Body of pancreas (tissue), 4 donors: ENCODE data around the gene ZBTB38.

ENCODE experiments used
- CTCF ChIP-seq, 7 experiments: fragments of 450-650 bp in 4 of 7; fragments of 200-600 bp in 3 of 7; sonication (generic) in 3 of 7; IDR thresholded peaks; one replicate each; pipeline ENCODE4 v1.5.1; 2016 to 2019; ENCODE audit warnings: antibody characterized with exemption in 7 of 7
- POLR2A ChIP-seq, 3 donors: fragments of 450-650 bp; IDR thresholded peaks; one replicate each; pipeline ENCODE4 v1.6.1; 2016; ENCODE audit warnings: antibody characterized with exemption in 3 of 3, mild to moderate bottlenecking in 2 of 3

DNA sequence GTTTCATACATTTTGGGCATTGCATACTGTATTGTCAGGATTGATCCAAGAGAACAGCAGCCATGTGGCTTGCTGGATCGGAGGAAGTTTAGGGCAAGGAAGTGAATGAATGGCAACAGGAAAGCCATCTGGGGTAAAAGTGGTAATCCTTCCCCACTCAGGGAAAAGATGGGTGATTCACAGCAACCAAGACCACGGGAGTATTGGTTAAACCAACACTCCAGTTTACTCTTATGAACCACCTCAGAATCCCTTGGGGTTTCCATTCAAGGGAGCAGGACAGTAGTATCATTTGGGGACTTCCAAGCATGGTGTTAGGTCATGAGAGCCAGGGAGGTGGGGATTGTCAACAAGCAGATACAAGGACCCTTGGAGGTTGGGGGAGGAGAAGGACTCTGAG is 25.2 kb upstream of the ZBTB38 start:
- TF ChIP-seq CTCF (IDR thresholded peaks at IDR 0.05) (no peak), POLR2A (IDR thresholded peaks at IDR 0.05) (no peak)
